Measurements from ENCODE around the gene EIF1. TPM values are rescaled to one million over a fixed set of nuclear protein-coding genes. Genes with fewer than 3 reads are reported as not detected.

The EIF1 gene
- total RNA-seq, 4 donors from 2014 or later = 172 to 458 (median 243) TPM

GRCh38 chr17:41702712-41703111, 14.0 kb downstream of the EIF1 start:
- Histone ChIP-seq H3K36me3 (no peaks in the 10 kb centered on the region), H3K9me3 (no peaks in the 10 kb centered on the region), H3K27me3 (no peaks in the 10 kb centered on the region), H3K27ac (no peak overlapping the region), H3K4me1 (peaks cover 0 to 13% (median 1%) of the 10 kb centered on the region in 4 donors), H3K4me3 (no peak overlapping the region)
- no peak for DNase-seq (ENCODE audit: low spot score in 2 of 2)
- WGBS, 2 donors = 88 to 92% methylated on average over 8 of the region's 8 CpGs
- no peak for TF ChIP-seq EP300 (IDR thresholded peaks at IDR 0.05)
- TF ChIP-seq CTCF (IDR thresholded peaks at IDR 0.05) = no peak
- no peak for TF ChIP-seq POLR2A (IDR thresholded peaks at IDR 0.05)

- H3K4me1 ChIP-seq = peaks cover 0 to 13% (median 0%) of the 10 kb centered on the region in 4 donors
- H3K27ac ChIP-seq = peak overlapping the region in 2 of 4 donors; percentile 38 to 83
- DNase-seq (ENCODE audit: low spot score in 2 of 2) = no peak
- H3K9me3 ChIP-seq = no peaks in the 10 kb centered on the region
- H3K27me3 ChIP-seq = no peaks in the 10 kb centered on the region
- 32 to 36% methylated on average over 13 of the region's 13 CpGs for WGBS, 2 donors
- H3K4me3 ChIP-seq = no peak overlapping the region
- TF ChIP-seq POLR2A (IDR thresholded peaks at IDR 0.05) = no peak
- H3K36me3 ChIP-seq = no peaks in the 10 kb centered on the region
Measured at GRCh38 chr17:41705271-41705991, 16.7 kb downstream of the EIF1 start.

GRCh38 chr17:41707803-41708669, 19.4 kb downstream of the EIF1 start:
- TF ChIP-seq EP300 (IDR thresholded peaks at IDR 0.05) = no peak
- no peak for TF ChIP-seq CTCF (IDR thresholded peaks at IDR 0.05)
- TF ChIP-seq POLR2A (IDR thresholded peaks at IDR 0.05) = no peak
- Histone ChIP-seq H3K27ac (no peak overlapping the region), H3K9me3 (no peaks in the 10 kb centered on the region), H3K4me3 (no peak overlapping the region), H3K4me1 (peaks cover 0 to 13% (median 0%) of the 10 kb centered on the region in 4 donors), H3K27me3 (no peaks in the 10 kb centered on the region), H3K36me3 (no peaks in the 10 kb centered on the region)
- DNase-seq (ENCODE audit: low spot score in 2 of 2) = no peak
- WGBS, 2 donors = 77 to 83% methylated on average over 10 of the region's 10 CpGs

- no peak for DNase-seq (ENCODE audit: low spot score in 2 of 2)
- Histone ChIP-seq H3K36me3 (no peaks in the 10 kb centered on the region), H3K9me3 (no peaks in the 10 kb centered on the region), H3K4me3 (no peak overlapping the region), H3K27me3 (no peaks in the 10 kb centered on the region), H3K27ac (no peak overlapping the region), H3K4me1 (peaks cover 0 to under 1% (median 0%) of the 10 kb centered on the region in 4 donors)
- WGBS, 2 donors = 44 to 55% methylated on average over 8 of the region's 8 CpGs
- TF ChIP-seq POLR2A (IDR thresholded peaks at IDR 0.05) = no peak
- no peak for TF ChIP-seq CTCF (IDR thresholded peaks at IDR 0.05)
- no peak for TF ChIP-seq EP300 (IDR thresholded peaks at IDR 0.05)
Measured at GRCh38 chr17:41710472-41711090, 21.9 kb downstream of the EIF1 start.

GRCh38 chr17:41711669-41712400, 23.1 kb downstream of the EIF1 start, which contains the start of gene GAST:
Gene GAST (plus strand): TSS chr17:41712331. CDS start chr17:41715437, 3,106 bp downstream.
- H3K4me3 ChIP-seq = no peak within 1 kb of the TSS

More at GRCh38 chr17:41711669-41712400, 23.1 kb downstream of the EIF1 start, which contains the start of gene GAST:
- no peaks in the 10 kb centered on the region for H3K36me3 ChIP-seq
- no peak for DNase-seq (ENCODE audit: low spot score in 2 of 2)
- peaks cover 0 to under 1% (median 0%) of the 10 kb centered on the region in 4 donors for H3K4me1 ChIP-seq
- H3K27me3 ChIP-seq = no peaks in the 10 kb centered on the region
- 88 to 90% methylated on average over 12 of the region's 12 CpGs for WGBS, 2 donors
- TF ChIP-seq CTCF (IDR thresholded peaks at IDR 0.05) (no peak), POLR2A (IDR thresholded peaks at IDR 0.05) (no peak)
- no peak within 1 kb of the TSS for H3K27ac ChIP-seq
- no peaks in the 10 kb centered on the region for H3K9me3 ChIP-seq

All from tibial nerve (tissue), 4 donors.